ENCODE measurements around the gene PTAR1. TPM values are rescaled to one million over a fixed set of nuclear protein-coding genes. Genes with fewer than 3 reads are reported as not detected.

Gene PTAR1, protein sequence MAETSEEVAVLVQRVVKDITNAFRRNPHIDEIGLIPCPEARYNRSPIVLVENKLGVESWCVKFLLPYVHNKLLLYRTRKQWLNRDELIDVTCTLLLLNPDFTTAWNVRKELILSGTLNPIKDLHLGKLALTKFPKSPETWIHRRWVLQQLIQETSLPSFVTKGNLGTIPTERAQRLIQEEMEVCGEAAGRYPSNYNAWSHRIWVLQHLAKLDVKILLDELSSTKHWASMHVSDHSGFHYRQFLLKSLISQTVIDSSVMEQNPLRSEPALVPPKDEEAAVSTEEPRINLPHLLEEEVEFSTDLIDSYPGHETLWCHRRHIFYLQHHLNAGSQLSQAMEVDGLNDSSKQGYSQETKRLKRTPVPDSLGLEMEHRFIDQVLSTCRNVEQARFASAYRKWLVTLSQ
- total RNA-seq = 59.4 and 70.1 TPM in 2 replicates

DNA sequence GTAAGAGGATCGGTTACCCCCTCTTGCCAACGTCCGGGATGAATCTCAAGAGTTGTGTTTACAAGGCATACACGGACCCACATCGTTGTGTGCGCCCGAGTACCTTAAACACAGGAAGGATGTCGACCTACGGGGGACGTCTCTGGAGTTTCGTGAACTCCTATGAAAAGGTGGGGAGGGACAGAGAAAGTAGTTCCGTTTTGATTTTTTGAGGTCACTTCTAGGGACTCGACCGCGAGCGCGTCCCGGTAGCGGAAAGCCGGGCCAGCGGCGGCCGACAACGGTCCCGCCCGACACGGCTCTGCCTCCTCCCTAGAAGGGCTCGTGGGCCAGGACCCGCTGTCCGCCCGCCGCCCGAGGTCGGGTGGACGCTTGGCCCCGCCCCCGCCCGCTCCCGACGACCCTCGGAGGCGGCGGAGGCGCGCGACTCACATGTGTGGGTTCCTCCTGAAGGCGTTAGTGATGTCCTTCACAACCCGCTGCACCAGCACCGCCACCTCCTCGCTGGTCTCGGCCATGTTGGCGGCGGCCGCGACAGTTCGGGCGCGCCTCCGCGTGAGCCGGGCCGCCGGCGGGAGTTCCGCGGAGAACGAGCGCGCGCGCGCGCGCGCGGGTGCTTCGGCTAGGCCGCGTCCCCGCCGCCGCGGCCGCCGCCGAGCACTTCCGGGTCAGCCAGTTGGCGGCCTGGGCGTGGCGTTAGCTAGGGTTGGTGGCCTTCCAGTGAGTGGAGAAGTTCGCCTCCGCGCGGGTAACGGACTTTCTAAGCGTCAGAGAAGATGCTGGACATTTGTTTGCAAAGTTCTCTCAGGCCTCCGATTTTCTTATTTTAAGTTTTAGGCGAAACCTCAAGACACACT lies at the start of gene PTAR1:
Gene PTAR1 (minus strand): TSS at position 591 of the 857 bp plus-strand sequence. CDS start 73 bp downstream, at position 518.

DNA sequence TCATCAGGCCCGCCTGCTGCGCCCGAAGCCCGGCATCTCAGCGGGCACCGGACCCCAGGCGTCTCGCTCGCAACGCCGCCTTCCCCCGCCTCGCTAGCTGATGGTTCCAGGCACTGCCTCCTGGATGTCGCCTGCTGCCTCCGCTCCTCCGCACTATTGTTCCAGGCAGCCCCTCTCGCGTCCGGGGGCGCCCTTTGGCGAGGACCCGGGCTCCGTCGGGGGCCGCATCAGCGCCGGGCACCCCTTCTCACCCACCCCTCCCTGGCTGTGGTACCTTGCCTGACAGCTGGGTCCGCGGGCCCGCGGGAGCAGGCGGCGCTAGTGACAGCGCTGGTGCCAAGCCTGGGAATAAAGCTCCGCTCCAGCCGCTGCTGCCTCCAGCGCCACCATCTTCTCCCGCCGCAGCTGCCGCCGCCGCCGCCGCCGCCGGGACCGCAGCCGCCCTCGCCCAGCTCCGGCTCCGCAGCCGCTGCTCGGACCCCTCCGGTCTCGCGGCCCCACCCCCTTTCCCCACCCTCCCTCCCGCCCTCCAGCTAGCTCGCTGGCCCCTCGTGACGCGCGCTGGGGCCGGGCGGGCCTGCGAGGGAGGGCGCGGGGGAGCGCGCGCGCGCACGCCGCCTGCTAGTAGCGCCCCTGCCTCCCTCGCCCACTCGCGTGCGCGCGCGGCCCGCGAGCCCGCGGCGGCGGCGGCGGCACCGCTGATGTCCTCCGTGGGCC lies 87.8 kb downstream of the PTAR1 start, which contains the start of gene APBA1:
Gene APBA1 (minus strand): TSS at position 493 of the 717 bp plus-strand sequence.

Other genes with a start within 250 kb of the PTAR1 start
- gene APBA1, start 87.6 kb downstream of the PTAR1 start, total RNA-seq = 5.1 and 8.2 TPM in 2 replicates
- gene CFAP95, start 60.8 kb upstream of the PTAR1 start, total RNA-seq = not detected in 2 replicates